HG02623 (cell line): ENCODE measurements around the gene SNRPA.
"Not testable (repeated sequence)": the region's sequence is repeated elsewhere in the genome, so short reads cannot be mapped to it uniquely, and the experiment has no call there.

Experiments
- ATAC-seq: cut with Tn5 transposase; IDR thresholded peaks from one replicate; pipeline ENCODE4 v1.9.1; 2021; ENCODE audit warnings: moderate library complexity; ENCODE audit not compliant: unreplicated experiment

The SNRPA gene

DNA sequence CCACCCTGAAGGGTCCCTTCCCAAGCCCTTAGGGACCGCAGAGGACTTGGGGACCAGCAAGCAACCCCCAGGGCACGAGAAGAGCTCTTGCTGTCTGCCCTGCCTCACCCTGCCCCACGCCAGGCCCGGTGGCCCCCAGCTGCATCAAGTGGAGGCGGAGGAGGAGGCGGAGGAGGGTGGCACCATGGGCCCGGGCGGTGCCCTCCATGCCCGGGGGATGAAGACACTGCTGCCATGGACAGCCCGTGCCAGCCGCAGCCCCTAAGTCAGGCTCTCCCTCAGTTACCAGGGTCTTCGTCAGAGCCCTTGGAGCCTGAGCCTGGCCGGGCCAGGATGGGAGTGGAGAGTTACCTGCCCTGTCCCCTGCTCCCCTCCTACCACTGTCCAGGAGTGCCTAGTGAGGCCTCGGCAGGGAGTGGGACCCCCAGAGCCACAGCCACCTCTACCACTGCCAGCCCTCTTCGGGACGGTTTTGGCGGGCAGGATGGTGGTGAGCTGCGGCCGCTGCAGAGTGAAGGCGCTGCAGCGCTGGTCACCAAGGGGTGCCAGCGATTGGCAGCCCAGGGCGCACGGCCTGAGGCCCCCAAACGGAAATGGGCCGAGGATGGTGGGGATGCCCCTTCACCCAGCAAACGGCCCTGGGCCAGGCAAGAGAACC lies 49.5 kb downstream of the SNRPA start:
- ATAC-seq: no peak

- no peak for ATAC-seq
Measured at GRCh38 chr19:40800997-40801377, 50.0 kb downstream of the SNRPA start.

GRCh38 chr19:40801426-40802299 lies 50.7 kb downstream of the SNRPA start:
- no peak for ATAC-seq

DNA sequence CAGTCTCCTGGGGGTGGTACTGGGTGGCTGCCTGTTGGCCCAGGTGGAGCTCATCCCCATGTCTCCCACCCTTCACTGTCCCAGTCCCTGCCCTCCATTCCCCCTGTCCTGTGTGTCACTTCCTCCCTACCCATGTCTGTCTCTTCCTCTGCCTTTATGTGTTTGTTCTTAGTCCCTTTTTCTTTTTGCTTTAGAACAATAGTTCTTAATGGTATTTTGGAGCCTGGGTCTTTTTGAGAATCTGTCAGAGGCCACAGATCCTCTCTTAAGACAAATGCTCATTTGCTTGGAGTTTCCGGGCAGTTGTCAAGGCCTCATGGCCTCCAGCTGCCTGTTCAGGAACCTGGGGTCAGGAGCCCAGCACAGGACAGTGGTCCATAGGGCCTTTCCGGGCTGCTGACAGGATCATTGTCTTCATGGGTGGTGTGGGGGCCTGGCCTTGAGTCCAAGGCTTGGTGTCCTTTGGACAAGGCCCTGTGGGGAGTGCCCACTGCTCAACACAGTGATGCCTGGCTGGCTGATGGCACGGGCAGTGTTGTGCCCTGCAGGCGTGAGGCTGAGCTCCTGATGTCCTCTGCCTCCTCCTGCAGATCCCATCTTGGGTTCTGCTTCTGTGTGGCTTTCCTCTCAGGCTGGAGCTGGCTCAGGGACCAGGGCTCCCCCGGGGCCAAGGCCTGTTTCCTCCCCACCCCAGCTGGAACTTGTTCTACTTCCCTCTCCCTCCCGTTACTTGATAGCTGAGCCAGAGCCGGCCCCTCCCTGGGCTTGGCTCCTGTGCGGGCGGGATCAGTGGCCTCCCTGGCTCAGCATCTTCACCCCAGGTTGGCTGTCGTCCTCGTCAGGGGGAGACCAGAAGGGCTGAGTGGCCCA lies 51.5 kb downstream of the SNRPA start:
- ATAC-seq: no peak

- no peak for ATAC-seq
Measured at GRCh38 chr19:40803170-40803856, 52.3 kb downstream of the SNRPA start.

DNA sequence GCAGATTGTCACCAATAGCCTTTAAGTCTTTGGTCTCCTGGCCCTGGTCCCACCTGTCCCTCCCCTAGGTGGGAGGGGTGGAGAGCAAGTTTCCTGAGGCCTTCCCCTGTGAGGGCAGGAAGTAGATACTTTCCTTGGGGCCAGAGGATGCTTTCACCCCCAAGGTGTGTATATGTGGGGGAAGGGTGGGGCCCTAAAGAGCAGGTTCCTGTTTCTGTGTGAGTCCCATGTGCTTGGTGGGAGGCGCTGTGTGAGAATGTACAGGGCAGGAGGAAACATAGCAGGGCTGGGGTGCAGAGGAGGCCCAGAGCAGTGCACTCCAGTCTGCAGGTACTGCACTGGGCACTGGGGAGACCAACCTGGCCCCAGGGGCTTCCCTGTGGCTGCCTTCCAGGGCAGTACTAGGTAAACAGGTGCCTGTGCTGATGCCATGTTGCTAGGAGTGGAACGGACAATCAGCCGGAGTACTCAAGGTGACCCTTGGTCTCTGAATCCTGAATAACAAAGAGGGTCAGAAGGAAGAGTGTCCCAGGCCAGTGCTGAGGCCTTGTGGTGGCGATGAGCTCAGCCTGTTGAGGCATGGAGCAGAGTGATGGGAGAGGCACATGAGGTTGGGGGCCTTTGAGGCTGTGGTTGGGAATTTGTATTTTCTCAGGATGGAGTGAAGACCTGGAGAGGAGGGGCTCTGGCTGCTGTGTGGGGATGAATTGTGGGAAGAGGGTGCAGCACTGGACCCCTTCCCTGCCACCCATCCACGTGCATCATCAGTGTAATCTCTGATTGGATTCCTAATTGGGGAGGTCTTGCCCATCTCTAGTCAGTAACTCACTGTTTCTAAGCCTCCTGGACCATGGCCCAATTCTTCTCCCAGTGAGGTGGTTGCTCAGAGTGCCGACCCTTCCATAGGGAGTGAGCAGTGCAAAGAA lies 53.1 kb downstream of the SNRPA start:
- no peak for ATAC-seq

DNA sequence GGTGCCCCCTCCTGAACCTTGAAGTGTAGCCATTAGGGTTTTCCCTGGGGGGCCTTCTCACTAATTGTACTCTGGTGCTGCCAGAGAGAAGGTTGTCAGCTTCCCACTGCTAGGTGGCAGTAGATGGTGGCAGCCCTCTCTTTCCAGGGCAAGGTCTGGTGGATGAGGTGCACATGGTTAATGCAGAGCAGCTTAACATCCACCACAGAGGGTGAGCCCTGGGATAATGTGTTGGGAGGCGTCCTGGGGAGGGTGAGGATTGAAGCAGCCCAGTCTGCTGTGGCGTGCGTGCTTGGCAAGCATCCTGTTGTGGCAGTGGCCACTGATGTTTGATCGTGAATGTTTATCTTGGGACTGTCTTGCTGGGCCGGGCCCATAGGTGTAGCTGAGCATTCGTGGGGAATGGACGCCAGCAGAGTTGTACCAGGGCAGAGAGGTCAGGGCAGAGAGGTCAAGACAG lies 53.8 kb downstream of the SNRPA start:
- ATAC-seq: no peak

DNA sequence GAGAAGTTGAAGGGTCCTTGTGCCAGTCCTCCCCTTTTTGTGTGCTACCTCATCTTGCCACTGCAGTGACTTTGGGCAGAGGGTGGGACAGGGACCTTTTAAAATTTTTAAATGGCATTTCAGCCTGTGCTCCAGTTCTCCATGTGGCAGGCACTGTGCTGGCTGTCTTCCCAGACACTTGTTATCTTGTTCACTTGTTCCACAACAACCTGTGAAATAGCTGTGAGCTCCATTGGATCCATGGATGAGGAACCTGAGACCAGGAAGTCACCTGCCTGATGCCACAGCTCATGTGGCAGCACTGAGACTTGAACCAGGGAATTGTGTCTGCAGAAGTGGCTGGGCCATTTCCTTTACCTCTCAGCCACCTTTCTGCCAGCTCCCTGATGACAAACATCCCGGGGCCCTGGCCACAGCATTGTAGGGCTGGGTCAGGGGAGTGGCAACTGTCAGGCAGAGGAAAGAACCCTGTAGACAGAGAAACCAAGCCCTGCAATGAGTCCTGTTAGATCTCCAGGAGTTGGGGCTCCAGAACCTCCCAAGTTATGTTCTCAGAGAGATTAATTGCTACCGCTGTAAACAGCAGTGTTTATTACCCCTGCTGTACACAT lies 54.4 kb downstream of the SNRPA start:
- no peak for ATAC-seq

DNA sequence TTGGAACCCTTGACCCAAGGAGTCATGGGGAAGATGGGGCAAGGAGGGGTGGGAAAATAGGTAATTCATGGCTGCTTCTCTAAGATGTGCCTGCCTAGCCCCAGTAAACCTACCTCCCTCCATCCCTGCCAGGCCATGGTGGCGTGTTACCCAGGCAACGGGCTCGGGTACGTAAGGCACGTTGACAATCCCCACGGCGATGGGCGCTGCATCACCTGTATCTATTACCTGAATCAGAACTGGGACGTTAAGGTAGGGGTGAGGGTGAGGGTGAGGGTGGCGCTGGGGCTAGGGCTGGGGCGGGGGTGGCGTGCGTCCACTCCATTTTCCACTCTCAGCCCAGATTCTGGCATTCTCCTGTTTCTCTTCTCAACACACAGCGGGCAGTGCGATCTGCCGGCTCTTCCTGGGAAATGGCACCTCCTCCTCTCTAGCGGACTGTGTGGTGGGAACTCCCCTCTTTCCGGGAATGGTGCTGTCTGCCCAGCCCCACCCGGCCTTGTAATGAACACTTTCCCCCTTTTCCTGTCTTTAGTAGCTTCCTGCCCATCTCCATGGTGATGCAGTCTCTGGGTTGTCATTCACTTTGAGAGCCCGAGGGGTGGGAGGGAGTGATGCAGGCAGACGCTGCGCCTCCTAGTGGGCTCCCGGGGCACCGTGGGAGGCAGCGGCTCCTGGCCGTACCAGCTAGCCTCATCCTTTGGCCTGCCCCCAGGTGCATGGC lies 55.6 kb downstream of the SNRPA start:
- peak; percentile 38 for ATAC-seq

GRCh38 chr19:40807147-40808020 lies 56.4 kb downstream of the SNRPA start:
- no peak for ATAC-seq

DNA sequence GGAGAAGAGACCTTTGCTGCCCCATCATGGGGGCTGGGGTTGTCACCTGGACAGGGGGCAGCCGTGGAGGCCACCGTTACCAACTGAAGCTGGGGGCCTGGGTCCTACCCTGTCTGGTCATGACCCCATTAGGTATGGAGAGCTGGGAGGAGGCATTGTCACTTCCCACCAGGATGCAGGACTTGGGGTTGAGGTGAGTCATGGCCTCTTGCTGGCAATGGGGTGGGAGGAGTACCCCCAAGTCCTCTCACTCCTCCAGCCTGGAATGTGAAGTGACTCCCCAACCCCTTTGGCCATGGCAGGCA lies 57.0 kb downstream of the SNRPA start:
- no peak for ATAC-seq

- no peak for ATAC-seq
Measured at GRCh38 chr19:40808497-40808896, 57.5 kb downstream of the SNRPA start.

- no peak for ATAC-seq
Measured at GRCh38 chr19:40809358-40810086, 58.5 kb downstream of the SNRPA start.

GRCh38 chr19:40810160-40810559 lies 59.2 kb downstream of the SNRPA start:
- no peak for ATAC-seq

DNA sequence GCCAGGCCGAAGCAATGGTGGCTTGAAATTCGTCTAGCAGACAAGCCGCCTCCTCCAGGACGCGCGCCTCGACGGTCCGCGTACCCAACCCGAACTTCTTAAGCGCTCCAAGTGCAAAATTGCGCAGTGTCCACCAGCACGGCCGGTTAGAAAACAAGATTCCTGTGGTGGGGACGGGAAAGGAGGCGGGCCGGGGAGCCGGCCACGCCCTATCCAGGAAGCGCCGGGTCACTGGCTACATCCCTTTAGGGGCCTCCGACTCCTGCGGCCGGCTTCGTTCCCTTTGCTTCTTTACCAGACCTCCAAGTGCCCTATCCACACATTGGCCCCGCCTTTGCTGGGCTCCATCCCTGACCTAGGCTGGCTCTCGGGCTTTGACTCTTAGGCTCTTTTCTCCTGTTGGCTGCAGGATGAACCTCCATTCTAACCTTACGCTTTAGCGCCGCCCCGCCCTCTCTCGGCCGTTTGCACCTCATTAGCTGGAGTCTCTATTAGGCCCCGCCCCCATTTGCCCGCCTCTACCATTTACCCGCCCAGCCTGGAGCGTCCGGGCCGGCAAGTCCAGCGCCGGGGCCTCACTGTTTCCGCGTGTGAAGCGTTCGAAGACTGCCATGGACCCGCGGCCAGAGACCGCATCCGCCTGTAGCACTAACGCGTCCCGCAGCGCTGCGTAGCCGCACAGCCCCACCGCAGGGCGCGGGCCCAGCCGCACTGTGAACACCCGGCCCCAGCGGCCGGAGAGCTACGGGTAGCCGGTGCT lies 59.8 kb downstream of the SNRPA start:
- ATAC-seq: not testable (repeated sequence)
